HG02852 (cell line): ENCODE measurements around the gene ECT2.
"Not testable (repeated sequence)": the region's sequence is repeated elsewhere in the genome, so short reads cannot be mapped to it uniquely, and the experiment has no call there.

ENCODE experiments used
- ATAC-seq: cut with Tn5 transposase; IDR thresholded peaks from one replicate; pipeline ENCODE4 v1.9.1; 2021; ENCODE audit warnings: mild to moderate bottlenecking, moderate library complexity; ENCODE audit not compliant: unreplicated experiment

ECT2 gene

DNA sequence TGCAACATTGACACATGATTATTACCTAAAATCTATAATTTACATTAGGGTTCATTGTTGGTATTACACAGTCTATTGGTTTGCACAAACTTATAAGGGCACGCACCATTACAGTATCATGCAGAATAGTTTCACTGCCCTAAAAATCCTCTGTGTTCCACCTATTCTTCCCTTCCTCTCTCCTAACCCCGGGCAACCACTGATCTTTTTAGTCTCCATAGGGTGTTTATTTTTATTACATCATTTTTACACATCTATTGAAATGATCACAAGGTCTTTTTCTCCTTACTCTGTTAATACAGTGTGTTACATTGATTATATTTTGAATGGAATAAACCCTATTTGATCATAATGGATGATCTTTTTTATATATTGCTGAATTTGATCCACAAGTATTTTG lies 15.5 kb upstream of the ECT2 start:
- no peak for ATAC-seq

DNA sequence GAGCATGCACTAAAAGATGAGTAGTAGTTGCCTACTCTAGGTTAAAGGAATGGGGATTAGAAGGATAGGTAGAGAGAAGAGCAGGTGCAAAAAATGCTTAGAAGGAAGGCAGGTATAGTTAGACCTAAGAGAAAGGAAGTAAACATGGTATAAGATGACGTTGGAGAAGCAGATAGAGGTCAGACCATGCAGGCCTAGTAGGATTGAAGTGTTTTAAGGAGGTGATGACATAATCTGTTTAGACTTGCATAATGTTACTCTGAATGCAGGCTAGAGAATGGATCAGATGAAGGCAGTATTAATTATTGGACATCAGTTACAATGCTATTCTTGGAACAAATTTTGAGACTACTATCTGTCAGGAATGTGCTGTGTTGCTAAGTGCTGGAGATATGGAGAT lies 11.1 kb upstream of the ECT2 start:
- ATAC-seq: no peak

DNA sequence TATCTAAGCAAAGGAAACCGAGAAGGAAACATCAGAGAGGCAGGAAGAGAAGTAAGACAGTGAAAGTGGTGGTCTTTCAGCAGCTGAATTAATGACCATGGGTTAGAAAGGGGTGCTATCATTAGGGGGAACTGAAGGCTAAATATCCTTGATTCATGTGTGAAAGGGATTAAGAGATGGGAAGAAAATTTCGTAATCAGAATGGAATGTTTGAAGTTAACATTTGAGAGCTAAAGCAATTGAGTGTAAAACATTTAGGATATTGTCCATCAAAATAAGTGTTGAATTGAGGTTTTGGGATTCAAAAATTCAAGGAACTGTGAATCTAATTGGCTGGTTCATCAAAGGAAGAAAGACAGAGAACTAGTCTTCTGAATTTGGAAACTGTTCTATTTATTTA lies 4.1 kb upstream of the ECT2 start:
- ATAC-seq: no peak

DNA sequence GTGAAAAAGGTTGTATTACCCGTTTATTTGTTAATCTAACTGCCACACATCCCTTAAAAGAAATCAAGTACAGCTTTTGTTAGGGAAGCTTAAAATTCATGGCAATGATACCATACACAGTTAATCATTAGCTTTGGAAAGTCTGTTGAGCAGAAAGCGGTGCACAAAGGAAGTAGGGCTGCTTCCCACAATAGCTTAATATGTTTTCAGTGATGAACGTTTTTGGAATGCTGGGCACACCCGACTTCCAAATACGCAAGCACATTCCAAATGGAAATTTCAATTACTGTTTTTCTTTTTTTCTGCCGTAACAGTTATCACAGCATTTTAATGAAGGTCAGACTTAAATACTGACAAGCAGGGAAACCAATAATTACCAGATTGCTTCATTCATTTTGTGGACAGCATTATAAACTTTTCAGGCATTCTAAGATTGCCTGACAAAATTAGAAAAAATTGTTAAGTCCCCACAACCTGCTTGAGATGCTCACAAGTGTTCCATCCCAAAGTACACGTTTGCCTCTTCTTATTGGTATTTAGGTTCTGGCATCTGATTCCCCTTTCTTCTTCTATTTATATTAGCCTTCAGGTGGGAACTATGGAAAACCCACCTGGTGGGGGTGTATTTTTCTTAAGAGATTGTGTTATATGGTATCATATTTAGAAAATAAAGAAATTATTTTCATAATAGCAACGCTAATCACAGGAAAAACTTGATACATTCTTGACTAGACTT lies 1.1 kb upstream of the ECT2 start:
- ATAC-seq: no peak

DNA sequence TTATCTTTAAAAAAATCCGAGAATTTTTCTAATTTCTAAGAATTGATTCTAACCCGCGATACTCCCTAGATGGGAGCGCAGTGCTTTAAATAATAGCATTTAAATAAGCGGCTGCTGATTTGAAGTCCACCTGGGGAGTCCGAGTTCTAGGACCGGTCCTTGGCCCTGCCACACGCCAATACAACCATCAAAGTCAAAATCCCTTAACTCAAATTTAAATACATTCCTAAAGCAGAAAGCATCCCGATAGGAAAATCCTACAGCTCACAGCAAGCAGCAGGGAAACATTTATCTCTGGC lies 508 bp upstream of the ECT2 start:
- peak; percentile 0 for ATAC-seq

DNA sequence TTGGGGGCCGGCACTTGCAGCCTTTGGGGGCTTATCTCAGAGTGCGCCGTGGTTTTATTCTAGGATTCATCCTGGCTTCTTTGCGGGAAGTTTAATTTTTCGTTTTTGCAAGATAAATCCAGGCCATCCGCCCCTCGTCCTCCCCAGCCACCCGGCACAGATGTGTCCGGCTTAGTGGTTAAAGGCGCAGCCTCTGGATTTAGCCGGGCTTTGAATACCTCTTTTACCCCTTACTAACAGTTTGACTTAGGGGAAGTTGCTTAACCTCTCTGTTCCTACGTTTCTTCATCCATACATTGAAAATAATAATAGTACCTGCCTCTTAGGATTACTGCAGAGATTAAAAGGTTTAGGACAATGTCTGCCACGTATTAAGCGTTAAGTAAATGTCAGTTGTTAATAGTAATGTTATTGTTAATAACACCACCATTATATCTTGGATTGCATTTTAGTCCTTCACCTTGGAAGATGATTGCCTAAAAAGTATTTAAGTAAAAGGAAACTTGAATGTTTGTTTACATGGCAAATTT lies 714 bp downstream of the ECT2 start:
- ATAC-seq: peak; percentile 12

DNA sequence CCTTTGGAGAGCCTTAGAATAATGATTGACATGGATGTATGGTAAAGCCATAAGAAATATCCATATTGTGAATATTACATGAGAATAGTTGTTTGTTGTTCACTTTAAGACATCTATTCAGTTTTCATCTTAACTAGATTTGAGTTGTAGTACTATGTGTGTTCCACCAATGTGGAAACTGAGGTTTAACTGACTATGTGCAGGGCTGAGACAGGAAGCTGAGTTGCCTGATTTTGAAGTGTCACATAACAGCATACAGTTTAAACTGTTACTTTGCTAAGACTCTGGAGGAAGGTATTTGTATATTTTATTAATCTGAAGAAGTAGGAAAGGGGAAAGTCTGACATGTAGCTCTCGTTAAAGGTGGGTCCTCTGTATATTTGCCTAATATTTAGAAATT lies 2.1 kb downstream of the ECT2 start:
- ATAC-seq: no peak

DNA sequence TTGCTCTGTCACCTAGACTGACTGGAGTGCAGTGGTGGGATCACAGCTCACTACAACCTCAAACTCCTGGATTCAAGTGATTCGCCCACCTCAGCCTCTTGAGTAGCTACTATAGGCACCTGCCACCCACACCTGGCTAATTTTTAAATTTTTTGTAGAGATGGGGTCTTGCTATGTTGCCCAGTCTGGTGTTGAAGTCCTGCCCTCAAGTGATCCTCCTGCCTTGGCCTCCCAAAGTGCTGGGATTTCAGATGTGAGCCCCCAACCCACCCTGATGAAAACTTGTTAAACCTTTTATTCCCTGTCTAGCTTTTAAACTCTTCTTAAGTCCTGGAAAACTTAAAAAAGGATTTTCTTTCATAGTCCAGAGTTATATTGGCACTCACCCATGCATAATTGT lies 2.6 kb downstream of the ECT2 start:
- no peak for ATAC-seq

DNA sequence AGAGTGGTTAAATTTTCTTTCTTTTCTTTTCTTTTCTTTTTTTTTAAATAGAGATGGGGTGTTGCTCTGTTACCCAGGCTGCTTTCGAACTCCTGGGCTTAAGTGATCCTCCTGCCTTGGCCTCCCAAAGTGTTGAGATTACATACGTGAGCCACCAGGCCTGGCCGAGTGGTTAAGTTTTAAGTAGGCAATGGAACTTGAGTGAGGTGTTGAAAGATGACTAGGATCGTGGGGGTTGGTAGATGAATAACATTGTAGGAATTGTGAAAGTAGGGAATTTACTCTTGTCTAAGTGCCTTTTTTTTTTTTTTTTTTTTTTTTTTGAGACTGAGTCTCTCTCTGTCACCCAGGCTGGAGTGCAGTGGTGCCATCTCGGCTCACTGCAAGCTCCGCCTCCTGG lies 9.9 kb downstream of the ECT2 start:
- ATAC-seq: not testable (repeated sequence)

DNA sequence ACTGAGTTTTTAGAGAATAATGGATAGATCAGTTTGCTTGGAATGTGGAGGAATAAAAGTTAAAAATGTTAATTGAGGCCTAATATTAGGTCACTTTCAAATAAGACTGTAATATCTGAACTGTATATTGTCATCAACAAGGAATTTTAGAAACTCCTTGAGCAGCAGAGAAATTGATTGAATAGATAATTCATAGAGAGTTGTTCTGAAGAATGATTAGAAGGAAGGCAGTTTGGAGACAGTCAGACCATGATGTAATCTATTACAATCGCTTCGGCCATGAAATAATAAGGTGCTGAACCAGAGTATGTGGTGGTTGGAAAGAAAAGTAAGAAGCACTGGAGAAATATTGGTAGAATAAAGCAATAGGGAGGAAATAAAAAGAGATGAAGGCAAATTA lies 15.7 kb downstream of the ECT2 start:
- no peak for ATAC-seq

DNA sequence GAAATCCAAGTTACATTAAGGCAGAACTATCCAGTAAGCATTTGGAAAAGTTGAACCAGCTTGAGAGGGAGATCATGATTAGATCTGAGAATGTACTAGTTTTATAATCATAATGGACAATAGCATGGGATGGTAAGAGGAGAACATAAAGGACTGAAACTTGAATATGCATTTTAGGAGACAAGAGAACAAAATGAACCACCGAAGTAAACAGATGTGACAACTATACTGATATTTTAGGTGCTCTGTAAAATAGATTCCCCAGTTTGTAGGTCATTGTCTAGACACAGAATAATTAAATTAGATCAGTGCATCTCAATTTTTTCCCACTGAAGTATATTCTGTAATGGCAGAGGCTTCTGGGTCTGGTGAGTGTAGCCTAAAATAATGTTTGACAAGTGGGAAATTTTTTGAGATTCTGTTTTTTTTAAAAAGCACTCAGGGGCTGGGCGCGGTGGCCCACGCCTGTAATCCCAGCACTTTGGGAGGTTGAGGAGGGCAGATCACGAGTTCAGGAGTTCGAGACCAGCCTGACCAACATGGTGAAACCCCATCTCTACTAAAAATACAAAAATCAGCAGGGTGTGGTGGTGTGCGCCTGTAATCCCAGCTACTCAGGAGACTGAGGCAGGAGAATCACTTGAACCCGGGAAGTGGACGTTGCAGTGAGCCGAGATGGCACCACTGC lies 16.3 kb downstream of the ECT2 start:
- ATAC-seq: no peak

DNA sequence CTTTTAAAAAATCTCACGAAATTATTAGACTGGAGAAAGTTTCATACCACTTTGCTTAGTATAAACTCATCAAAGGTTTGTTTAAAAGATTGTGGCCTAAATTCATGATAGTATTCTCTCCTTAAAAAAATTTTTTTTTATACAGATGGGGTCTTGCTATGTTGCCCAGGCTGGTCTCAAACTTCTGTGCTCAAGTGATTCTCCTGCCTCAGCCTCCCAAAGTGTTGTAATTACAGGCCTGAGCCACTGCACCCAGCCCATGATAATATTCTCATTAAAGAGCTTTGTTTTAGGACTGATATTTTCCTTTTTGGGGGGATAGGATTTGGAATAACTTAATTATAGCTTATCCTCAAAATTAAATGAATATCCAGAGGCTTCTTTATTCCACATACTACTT lies 19.9 kb downstream of the ECT2 start:
- no peak for ATAC-seq

DNA sequence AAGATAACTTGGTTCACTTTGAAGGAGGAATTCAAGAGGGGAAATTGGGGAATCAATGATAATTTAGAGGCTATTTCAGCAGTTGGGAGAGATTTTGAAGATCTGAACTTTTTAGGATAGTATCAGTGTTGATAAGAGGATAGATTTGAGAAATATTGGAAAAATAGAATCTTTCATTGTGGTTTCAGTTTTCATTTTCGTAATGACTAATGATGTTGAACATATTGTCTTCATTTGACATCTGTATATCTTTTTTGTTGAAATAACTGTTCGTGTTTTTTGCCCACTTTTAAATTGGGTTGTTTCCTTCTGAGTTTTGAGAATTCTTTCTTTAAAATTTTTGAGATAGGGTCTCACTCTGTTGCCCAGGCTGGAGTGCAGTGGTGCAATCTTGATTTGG lies 21.1 kb downstream of the ECT2 start:
- no peak for ATAC-seq

DNA sequence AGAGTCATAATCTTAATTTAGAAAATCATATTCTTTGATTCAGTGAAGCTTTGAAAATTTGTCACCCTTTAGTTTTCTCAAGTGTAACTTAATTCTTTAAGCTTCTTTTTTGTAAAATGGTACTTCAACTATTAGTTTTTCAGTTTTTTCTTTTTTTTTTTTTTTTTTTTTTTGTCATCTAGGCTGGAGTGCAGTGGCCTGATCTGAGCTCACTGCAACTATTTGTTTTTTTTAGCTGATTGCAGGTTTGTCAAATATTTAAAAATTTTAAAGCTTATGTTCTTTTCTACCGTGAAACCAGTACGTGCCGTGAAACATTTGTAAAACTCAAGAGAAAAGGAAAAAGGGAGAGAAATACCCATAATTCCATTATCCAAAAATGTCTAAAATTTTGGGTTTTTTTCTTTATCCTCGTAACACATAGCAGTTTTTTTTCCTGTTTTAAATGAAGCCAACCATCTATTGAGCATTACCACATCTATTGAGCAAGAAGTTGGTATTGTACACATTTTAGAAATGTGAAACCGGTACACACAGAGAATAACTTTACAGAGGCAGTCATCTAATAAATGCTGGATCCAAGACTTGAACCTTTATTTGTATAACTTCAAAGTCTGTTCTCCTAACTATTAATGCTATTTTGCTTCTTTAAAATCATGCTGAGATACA lies 25.7 kb downstream of the ECT2 start:
- no peak for ATAC-seq

DNA sequence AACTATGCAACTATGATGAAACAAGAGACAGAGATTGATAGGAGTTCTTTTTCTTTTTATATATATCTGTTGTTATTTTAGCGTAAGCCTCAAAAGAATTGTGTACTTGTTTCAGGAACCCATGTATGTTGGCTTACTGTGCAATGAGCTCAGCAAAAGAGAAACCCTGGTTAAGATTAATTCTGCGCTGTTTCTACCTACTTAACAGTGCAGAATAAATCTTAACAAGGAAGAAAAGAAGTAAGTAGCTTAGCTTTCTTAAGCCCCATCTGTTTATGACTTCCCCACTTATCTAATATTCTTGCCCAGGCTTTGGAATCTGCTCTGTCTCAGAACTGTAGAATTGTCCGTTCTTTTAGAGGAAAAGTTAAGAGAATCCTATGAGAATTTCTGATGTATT lies 27.4 kb downstream of the ECT2 start:
- no peak for ATAC-seq

DNA sequence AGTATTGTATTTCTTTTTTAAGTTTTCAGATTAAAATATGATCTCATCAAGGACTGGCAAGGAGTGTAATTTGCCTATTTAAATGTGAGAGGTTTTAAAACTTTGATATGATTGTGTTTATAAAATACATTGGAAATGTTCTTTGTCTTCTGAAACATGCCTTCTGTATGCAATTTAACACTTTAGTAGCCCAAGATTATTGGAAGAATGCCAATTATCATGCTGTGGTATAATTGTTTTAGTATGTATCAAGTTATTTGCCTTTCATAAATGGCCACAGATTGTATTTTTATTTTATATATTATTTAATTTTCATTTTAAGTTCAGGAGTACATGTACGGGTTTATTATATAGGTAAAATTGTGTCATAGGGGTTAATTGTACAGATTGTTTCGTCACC lies 31.7 kb downstream of the ECT2 start:
- ATAC-seq: no peak

DNA sequence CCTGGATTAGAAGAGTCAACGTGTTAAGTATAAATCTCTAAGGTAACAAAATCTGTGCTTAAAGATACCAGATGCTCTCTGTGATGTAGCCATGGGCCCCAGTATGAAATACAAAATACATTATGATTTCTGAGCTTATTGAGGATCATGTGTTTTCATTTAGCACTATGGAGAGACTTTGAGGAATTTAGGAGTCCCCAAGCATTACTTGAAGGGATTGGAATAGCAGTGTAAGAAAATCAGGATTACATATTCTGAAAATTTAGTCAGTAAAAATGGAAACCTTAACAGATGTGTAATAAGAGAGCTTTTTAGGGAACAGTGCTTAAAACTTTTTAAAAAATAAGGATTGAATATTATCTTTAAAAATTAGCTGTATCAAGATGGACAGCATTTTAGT lies 35.5 kb downstream of the ECT2 start:
- ATAC-seq: no peak

DNA sequence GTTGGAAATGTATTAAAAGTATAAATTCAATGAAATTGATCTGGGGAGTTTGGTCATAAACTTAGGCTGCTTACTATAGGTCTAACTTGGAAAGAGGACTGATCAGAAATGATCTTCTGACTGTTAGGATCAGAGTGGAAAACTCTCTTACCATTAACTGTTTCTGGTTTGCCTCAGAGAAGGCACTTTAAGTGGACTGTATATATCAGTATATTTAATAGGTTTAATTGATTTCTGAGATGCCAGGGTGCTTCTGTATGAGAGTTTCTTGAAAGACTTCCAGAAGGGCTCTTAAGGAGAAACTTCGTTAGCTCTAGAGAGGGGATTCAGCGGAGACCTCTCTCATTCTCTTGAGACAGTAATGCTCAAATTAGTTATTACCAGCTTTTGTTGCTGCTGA lies 36.5 kb downstream of the ECT2 start:
- no peak for ATAC-seq

DNA sequence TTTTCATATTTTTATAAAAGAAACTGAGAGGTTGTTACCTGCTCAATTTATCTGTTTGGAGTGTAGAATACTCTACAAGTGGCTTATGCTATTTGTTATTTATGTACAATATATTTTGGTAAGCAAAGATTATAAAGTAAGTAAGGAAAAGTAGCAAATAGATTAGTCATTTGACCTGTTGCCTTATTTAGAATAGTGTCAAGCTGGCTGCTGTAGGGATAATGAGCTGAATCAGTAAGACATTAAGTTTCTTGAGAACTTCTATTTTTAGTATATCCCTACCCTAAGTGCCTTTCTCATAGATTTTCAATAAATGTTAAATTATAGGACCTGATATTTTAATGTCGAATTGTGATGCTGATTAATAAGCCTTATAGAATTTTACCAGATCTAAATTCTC lies 37.2 kb downstream of the ECT2 start:
- no peak for ATAC-seq

DNA sequence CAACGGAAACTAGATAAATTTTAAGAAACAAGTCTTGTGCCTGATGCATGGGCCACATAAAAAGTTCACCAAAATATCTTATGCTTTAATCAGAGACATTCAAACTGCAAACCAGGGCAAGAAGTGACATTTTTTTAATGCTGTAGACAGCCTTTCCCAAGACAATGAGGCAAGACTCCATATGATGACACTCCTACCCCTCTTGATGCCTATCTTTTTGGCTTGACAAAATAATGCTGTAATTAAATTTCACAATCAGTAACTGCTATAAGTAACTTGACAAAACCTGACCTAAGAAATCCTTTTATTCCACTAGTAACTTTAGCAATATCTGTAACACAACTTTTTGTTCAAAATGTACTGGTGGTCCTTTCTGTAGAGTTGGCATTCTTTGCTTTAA lies 48.7 kb downstream of the ECT2 start:
- no peak for ATAC-seq

DNA sequence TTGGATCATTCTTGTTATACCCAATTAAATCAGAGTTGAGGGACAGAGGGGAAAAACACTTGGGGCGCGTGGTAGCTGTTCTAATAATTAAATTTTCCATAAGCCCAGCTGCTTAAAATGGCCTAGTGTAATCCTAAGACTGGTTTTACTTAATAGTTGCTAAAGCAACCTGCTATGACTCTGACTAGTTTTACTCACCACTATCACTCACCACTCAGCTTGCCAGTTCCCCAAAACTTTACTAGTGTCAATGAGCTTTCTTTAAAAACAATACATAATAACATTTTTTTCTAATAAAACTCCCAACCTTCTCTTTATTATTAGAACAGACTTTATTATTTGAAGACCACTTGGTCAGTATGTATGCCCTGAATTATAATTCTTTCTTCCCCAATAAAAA lies 49.6 kb downstream of the ECT2 start:
- ATAC-seq: no peak

DNA sequence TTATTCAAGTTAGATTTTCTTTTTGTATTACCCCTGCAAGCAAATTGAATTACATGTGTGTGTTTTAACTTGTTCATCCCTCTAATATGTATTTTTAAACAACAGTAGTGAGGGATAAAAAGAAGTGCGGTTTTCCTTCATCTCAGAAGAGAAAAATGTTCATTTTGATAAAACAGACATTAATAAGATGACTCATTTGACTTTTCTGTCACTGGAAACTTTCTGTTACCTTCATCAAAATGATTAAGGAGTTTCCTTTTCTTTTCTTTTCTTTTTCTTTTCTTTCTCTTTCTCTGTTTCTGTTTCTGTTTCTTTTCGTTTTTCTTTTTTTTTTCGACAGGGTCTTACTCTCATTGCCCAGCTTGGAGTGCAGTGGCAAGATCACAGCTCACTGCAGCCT lies 53.0 kb downstream of the ECT2 start:
- no peak for ATAC-seq
